ENCODE measurements around the gene IPO13. TPM values are rescaled to one million over a fixed set of nuclear protein-coding genes. Genes with fewer than 3 reads are reported as not detected.
A peak's percentile ranks its signal among the peaks of the same experiment; 100 is the strongest.

IPO13 gene
- total RNA-seq, 1 donor from 2014 or later = 39.2 TPM

DNA sequence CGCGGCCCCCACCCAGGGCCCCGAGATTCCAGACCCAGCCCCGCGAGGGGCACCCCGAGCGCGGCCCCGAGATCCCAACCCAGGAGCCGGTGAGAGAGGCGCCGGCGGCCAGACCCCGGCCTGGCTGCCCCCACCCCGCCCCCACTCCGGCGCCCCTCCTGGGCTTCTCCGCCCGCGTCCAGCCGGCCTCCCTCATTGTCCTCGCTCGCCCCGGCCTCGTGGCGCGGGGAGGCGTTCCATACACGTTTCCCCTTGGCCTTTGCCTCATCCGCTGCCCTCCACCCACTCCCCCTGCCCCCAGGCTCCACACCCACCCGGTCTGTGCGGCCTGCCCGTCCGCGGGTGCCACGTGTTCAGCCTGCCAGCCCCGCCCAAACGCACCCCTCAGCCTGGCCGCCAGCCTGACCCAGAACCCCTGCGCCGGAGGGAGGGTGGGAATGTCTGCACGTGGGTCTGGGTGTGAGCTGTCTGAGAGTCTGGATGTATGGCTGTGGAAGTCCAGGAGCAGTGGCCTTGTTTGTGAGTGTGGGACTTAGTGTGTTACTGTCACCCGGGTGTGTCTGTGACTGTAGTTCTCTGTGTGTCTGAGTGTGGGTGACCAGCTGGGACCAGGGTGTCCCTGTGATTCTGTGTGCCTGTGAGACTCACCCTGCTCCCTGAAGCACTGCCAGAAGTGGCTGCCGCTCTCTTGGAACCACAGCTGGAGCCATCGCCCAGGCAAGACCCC lies 32.9 kb downstream of the IPO13 start:
- Mint-ChIP-seq H3K9me3 (ENCODE audit: low read depth) (no peaks in the 10 kb centered on the region), H3K4me3 (ENCODE audit: unreplicated experiment) (peak overlapping the region; percentile 91), H3K36me3 (ENCODE audit: low read depth) (peaks cover 38% of the 10 kb centered on the region), H3K4me1 (ENCODE audit: low read depth) (peaks cover 56% of the 10 kb centered on the region), H3K27me3 (ENCODE audit: low read depth) (no peaks in the 10 kb centered on the region), H3K27ac (ENCODE audit: unreplicated experiment) (peak overlapping the region; percentile 90)
- no peak for DNase-seq (ENCODE audit: low spot score)
- TF ChIP-seq, protein P1, sequence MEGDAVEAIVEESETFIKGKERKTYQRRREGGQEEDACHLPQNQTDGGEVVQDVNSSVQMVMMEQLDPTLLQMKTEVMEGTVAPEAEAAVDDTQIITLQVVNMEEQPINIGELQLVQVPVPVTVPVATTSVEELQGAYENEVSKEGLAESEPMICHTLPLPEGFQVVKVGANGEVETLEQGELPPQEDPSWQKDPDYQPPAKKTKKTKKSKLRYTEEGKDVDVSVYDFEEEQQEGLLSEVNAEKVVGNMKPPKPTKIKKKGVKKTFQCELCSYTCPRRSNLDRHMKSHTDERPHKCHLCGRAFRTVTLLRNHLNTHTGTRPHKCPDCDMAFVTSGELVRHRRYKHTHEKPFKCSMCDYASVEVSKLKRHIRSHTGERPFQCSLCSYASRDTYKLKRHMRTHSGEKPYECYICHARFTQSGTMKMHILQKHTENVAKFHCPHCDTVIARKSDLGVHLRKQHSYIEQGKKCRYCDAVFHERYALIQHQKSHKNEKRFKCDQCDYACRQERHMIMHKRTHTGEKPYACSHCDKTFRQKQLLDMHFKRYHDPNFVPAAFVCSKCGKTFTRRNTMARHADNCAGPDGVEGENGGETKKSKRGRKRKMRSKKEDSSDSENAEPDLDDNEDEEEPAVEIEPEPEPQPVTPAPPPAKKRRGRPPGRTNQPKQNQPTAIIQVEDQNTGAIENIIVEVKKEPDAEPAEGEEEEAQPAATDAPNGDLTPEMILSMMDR (IDR thresholded peaks at IDR 0.05) = no peak

DNA sequence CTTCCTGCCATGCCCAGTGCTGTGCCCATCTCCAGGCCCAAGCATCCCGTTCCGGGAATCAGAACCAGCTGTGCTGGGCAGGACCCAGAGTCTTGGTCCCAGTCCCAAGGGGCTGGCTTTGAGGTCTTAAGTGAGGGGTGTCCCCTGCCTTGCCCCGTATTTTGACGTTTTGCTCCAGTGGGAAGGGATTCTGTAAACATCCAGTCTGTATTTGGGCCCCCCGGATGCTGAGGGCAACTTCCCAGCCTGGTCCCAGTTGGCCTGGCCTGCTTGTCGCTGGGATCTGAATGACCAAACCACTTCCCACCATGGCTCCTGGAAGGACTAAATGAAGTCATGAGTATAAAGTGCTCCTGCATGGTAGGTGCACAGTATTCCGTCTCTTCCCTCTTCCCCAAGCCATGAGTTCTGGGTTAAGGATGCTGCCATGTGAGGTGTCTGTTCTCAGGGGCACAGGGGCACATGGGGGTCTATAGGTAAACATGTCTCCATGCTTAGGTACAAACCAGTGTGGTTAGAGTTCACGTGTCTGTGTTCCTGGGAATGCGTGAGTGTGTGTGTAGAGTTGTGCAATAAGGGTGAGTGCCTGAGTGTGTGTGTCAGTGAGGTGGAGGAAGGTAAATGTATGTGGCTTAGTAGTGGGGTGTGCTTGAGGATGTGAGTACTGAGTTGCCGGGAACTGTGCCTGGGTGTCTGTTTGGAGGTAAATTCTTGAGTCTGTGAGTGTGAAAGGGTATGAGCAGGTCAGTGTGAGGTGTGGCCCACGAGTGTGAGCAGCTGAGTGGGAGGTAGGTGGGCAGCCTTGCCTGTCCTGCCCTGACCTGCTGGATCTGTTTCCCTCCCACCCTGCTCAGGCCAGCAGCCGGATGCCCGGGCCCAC lies 33.7 kb downstream of the IPO13 start:
- Mint-ChIP-seq H3K4me3 (ENCODE audit: unreplicated experiment) (peak overlapping the region; percentile 91), H3K27ac (ENCODE audit: unreplicated experiment) (peak overlapping the region; percentile 90), H3K4me1 (ENCODE audit: low read depth) (peaks cover 56% of the 10 kb centered on the region), H3K9me3 (ENCODE audit: low read depth) (no peaks in the 10 kb centered on the region), H3K36me3 (ENCODE audit: low read depth) (peaks cover 40% of the 10 kb centered on the region), H3K27me3 (ENCODE audit: low read depth) (no peaks in the 10 kb centered on the region)
- TF ChIP-seq, protein P1 (IDR thresholded peaks at IDR 0.05) = no peak
- DNase-seq (ENCODE audit: low spot score) = no peak

DNA sequence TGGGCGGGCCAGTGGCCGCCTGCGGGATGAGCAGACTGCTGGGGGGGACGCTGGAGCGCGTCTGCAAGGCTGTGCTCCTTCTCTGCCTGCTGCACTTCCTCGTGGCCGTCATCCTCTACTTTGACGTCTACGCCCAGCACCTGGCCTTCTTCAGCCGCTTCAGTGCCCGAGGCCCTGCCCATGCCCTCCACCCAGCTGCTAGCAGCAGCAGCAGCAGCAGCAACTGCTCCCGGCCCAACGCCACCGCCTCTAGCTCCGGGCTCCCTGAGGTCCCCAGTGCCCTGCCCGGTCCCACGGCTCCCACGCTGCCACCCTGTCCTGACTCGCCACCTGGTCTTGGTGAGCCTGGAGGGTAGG lies 34.4 kb downstream of the IPO13 start:
- H3K27me3 Mint-ChIP-seq (ENCODE audit: low read depth) = no peaks in the 10 kb centered on the region
- TF ChIP-seq, protein P1 (IDR thresholded peaks at IDR 0.05) = no peak
- peaks cover 43% of the 10 kb centered on the region for H3K36me3 Mint-ChIP-seq (ENCODE audit: low read depth)
- H3K9me3 Mint-ChIP-seq (ENCODE audit: low read depth) = no peaks in the 10 kb centered on the region
- no peak overlapping the region for H3K27ac Mint-ChIP-seq (ENCODE audit: unreplicated experiment)
- DNase-seq (ENCODE audit: low spot score) = no peak
- peak overlapping the region; percentile 91 for H3K4me3 Mint-ChIP-seq (ENCODE audit: unreplicated experiment)
- peaks cover 51% of the 10 kb centered on the region for H3K4me1 Mint-ChIP-seq (ENCODE audit: low read depth)

GRCh38 chr1:43981636-43982035 lies 34.9 kb downstream of the IPO13 start:
- TF ChIP-seq, protein P1 (IDR thresholded peaks at IDR 0.05) = no peak
- no peak for DNase-seq (ENCODE audit: low spot score)
- H3K4me1 Mint-ChIP-seq (ENCODE audit: low read depth) = peaks cover 45% of the 10 kb centered on the region
- H3K27ac Mint-ChIP-seq (ENCODE audit: unreplicated experiment) = peak overlapping the region; percentile 33
- H3K9me3 Mint-ChIP-seq (ENCODE audit: low read depth) = no peaks in the 10 kb centered on the region
- H3K27me3 Mint-ChIP-seq (ENCODE audit: low read depth) = no peaks in the 10 kb centered on the region
- no peak overlapping the region for H3K4me3 Mint-ChIP-seq (ENCODE audit: unreplicated experiment)
- peaks cover 44% of the 10 kb centered on the region for H3K36me3 Mint-ChIP-seq (ENCODE audit: low read depth)

GRCh38 chr1:43982241-43982640 lies 35.5 kb downstream of the IPO13 start:
- TF ChIP-seq, protein P1 (IDR thresholded peaks at IDR 0.05) = no peak
- Mint-ChIP-seq H3K4me1 (ENCODE audit: low read depth) (peaks cover 39% of the 10 kb centered on the region), H3K9me3 (ENCODE audit: low read depth) (no peaks in the 10 kb centered on the region), H3K27ac (ENCODE audit: unreplicated experiment) (no peak overlapping the region), H3K36me3 (ENCODE audit: low read depth) (peaks cover 38% of the 10 kb centered on the region), H3K27me3 (ENCODE audit: low read depth) (no peaks in the 10 kb centered on the region), H3K4me3 (ENCODE audit: unreplicated experiment) (no peak overlapping the region)
- no peak for DNase-seq (ENCODE audit: low spot score)

Measured in chondrocyte (in vitro differentiated cells).